ENCODE measurements around the gene SPRR1A.

Gene SPRR1A, protein sequence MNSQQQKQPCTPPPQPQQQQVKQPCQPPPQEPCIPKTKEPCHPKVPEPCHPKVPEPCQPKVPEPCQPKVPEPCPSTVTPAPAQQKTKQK

GRCh38 chr1:152983743-152984142 is at the start of gene SPRR1A:
SPRR1A (plus strand) TSS chr1:152984081; CDS start chr1:152985231, 1,150 bp downstream.
- no peak for DNase-seq

GRCh38 chr1:152940614-152941013 is 43.3 kb upstream of the SPRR1A start:
- DNase-seq: no peak

DNA sequence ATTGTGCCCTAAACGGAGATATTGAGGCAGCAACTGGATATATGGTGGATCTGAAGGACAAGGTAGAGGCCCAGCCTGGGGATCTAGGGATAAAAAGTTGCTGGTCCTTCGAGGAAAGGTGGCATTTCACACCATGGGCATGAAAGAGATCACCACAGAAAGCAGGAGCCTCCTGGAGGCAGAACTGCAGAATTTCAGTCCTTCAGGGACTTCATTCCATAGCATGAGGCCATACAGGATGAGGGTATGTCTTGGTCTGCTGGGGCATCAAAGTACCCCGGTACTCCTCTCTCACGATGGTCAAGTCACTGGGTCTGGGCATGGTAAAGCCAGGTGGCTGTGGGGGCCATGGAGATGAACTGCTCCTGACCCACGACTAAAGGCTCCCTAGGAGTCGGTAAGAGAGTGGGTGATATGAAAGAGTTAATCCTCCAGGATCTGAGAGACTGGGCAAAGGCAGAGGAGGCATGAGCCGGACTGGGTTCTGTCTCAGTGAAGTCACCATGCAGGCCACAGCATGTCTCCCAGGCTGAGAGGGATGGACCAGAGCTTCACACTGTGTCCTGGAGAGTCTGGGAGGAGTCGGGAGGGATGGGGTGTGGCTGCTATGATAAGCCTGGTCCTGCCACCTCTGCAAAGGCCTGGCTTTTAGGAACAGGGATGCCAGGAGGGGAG is 42.7 kb upstream of the SPRR1A start:
- DNase-seq: no peak

DNA sequence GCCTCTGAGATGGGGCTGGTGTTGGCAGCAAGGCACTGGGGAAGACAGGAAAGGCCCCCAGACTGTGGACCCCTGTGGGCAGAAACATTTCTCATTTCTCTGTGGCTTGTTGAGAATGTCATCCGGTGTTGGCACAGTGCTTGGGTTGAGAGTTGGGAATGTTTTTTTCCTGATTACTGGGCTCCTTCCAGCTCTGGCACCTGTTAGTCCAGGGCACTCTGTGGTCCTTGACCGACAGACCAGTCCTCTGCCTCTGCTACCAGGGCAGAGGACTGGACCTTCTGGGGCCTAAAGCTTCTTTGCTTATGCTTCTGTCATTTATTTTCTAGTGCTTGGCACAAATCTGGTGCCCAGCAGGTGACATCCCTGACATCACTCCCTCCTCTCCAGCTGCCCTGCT is 41.7 kb upstream of the SPRR1A start:
- DNase-seq: no peak

DNA sequence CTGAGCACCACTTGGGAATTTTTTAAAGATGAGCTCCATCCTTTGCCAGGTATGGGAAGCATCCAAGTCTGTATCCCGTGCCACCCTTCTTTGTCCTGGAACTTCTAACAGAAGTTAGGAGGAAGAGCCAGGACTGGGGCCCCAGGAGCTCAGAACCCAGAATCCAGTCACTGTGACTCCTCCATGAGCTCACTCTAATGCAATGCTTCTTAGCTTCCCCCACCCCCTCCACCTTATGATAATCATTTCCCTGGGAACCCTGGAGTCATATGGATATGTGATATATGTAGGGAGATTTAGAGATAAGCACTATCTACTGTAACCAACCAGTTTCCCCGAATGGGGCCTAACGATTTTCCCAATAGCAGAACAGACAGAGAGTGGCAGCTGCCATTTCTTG is 37.6 kb upstream of the SPRR1A start:
- DNase-seq: no peak

GRCh38 chr1:152946651-152947256 is 37.1 kb upstream of the SPRR1A start, which contains the start of gene SPRR5:
SPRR5 (plus strand) TSS chr1:152947206; CDS start chr1:152948555, 1,349 bp downstream.
- no peak for DNase-seq

DNA sequence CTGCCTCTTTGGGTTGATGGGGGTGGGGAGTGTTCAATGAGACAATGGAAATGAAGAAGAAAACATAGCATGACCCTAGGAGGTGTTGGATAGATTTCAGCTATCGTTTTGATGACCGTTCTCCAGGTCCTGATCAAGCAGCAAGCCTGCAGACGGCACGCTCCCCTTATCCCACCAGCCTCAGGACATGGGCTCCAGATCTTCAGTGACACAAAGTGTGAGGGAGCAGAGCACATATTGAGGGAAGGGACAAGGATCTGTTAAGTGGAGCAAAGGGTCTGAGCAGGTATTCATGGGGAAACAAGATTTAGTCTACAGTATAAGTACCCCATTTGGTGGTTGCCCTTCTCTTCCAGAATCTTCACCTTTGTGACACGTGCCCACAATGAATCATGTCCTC is 32.2 kb upstream of the SPRR1A start:
- DNase-seq: no peak

DNA sequence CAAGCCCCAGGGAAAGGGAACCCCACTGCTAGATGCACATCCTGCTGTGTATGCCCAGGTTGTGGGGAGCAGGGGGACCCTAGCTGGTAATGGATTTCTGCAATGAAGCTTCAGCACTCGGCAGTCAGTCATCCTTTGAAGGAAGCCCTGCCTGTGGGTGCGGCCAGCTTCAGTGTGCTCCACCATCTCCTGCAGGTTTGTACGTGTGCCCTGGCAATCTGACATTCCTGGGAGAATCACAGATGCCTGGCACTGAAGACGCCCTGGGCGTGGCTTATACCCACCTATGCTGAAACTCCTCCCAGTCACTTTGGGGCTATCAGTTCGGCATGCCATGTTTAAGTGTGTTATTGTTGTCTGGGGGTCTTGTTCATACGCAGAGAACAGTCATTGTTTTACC is 30.1 kb upstream of the SPRR1A start:
- DNase-seq: no peak

GRCh38 chr1:152954436-152954835 is 29.4 kb upstream of the SPRR1A start:
- DNase-seq: no peak

DNA sequence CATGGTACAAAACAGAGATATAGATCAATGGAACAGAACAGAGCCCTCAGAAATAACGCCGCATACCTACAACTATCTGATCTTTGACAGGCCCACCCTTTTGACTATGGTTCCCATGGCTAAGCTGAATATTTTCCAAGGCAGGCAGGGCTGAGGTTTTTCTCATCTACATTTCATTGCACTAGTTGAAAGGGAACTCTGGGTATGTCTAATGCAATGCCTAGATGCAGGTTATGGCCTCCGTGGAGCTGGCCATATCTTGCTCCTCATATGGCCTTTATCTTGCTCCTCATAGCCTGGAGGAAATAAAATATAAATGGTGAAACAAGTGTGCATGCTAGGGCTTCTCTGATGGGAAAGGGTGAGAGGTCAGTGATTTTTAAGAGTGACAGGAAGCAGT is 26.3 kb upstream of the SPRR1A start:
- no peak for DNase-seq

- DNase-seq: no peak
These were observed 24.6 kb upstream of the SPRR1A start for GRCh38 chr1:152959273-152959672.

- no peak for DNase-seq
These were observed 24.0 kb upstream of the SPRR1A start for GRCh38 chr1:152959801-152960451.

DNA sequence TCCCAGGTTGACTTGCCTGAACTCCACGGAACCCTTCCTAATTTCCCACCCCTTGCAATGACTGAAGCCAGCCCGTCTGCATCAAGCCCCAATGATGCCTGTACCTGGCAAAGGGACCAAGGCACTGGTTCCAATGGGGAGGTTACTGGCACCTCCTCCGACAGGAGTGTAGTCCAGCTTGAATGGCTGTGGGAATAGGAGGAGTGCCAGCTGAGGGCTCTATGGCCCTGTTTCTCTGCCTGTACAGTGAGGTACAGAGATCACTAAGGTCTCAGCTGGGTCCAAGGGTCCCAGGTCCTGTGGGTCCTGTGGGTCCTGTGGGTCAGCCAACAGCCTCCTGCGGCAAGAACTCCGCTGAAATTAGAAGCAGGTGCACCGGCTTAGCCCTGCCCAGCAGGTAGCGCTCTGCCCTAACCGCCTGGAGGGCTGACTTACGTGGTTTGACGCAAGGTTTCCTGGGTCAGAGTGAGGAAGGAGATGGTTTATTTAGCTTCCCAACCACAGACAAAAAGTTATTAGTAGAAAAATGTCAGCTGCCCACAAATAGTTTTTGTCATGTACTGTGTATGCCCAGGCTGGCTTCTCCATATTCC is 23.3 kb upstream of the SPRR1A start:
- no peak for DNase-seq

GRCh38 chr1:152961226-152961891 is 22.5 kb upstream of the SPRR1A start:
- DNase-seq: no peak

DNA sequence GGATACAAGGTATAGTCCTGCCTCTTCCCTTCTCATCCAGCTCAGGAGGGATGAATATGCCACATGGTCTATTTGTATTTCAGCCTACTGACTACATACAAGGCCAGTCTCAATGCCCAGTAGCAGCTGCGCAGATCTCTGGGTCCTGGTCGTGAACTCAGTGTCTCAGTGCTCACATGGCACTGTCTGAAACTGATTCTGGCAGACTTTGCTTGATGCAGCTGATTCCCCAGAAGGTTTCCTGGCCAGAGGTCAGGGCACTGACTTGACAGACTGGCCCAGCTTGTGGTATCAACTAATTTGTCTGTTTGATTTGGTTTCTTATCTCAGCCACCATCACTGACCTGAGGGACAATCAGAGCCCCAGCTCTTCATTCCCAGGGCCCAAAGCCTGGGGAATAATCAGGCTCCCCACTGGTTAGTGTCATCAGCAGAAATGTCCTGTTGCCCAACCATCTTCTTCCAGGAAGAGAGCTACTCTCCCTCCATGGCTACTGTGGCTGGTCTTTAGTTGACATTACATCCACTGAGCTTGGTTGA is 20.9 kb upstream of the SPRR1A start:
- no peak for DNase-seq

DNA sequence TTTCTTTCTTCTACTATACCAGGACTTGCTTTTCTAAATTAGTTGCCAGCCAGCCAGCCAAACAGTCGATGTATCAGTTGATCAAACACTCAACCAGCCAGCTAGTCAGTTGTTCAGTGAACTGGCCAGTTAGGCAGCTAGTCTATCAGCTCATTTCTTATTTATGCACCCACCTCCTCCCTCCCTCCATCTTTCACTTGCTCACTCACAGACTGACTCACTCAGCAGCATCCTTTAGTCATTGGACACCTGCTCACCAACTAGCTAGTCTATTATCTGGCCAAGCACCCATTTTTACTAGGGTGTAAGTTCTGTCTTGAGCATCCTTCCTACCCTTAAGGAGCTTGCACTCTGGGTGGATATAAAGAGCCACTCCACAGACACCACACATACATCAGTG is 19.3 kb upstream of the SPRR1A start:
- no peak for DNase-seq

GRCh38 chr1:152965853-152966252 is 18.0 kb upstream of the SPRR1A start:
- no peak for DNase-seq

DNA sequence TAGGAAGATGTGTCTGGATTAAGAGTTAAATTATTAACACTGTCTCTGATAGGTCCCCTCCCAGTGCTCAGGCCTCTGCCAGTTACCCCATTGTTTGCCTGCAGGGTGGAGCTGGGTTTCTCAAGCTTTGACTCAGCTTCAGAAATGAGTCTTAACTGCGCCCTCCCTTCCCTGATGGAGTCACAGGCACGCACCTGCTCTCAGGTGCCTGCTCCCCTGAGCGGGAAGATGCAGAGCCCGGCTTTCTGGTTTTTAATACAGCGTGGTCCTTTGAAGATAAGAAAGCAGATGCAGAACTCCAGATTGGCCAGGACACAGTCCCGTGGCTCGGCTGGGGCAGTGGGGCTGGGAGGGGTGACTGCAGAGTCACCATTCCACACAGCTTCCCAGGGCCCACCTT is 16.7 kb upstream of the SPRR1A start:
- no peak for DNase-seq

DNA sequence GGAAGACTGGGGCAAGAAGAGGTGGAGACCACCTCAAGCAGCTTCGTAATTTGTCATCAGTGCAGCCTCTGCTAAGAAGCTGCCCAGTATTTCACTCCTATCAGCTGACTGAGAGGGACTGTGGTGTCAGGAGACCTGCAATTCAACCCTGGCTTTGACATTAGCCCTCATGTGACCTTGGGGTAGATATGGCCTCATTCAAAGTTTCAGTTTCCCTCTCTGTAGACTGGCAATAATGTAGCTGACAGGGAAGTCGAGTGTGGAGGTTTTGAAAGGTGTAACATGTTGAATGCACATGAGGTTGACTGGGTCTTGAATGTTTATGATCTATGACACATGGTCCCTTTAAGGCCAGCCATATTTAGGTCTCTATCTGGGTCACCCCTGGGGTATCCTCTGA is 15.6 kb upstream of the SPRR1A start:
- no peak for DNase-seq

- no peak for DNase-seq
These were observed 14.8 kb upstream of the SPRR1A start for GRCh38 chr1:152969036-152969435.

GRCh38 chr1:152970495-152970894 is 13.4 kb upstream of the SPRR1A start, which contains the start of gene SPRR4:
SPRR4 (plus strand) TSS chr1:152970648; CDS start chr1:152971891, 1,243 bp downstream.
- DNase-seq: no peak

DNA sequence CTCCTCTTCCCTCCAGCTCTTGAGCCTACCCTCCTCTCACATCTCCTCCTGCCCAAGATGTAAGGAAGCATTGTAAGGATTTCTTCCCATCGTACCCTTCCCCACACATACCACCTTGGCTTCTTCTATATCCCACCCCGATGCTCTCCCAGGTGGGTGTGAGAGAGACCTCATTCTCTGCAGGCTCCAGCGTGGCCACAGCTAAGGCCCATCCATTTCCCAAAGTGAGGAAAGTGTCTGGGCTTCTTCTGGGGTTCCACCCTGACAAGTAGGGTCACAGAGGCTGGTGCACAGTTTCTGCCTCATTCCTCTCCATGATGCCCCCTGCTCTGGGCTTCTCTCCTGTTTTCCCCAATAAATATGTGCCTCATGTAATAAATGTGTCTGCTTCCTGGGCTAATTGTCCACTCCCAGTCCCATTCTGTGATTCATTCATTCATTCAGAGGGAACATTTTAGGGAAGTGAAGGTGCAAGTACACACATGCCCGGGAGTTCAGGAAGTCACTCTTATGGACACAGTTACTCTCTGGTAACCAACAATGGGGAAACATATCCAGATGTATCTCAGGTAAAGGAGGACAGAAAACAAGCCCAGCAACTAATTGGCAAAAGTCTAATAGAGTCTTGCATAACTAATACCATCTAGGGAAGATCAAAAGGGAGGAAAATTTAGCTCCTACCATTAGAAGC is 11.5 kb upstream of the SPRR1A start:
- DNase-seq: no peak

Measured in stimulated activated CD4-positive, alpha-beta T cell treated with anti-CD3 and anti-CD28 coated beads, Interleukin-2, amount 100 ng/mL, for 24 hours (primary cell).